D721Med (cell line): ENCODE measurements around the gene WNT16.

Experiments used
- DNase-seq: peaks from one replicate; pipeline ENCODE4 v3.0.0; 2011; ENCODE audit warnings: low spot score; ENCODE audit not compliant: insufficient read length
- FAIRE-seq: peaks from 2 replicates; lab custom pipeline; 2011; peaks lifted over from hg19 to GRCh38; lab: Jason Lieb, UNC
- CTCF ChIP-seq: IDR thresholded peaks from 2 replicates; pipeline ENCODE4 v1.5.1; 2012; ENCODE audit warnings: mild to moderate bottlenecking, control low read depth; ENCODE audit not compliant: insufficient read depth; ENCODE audit errors: missing control alignments

WNT16 gene

GRCh38 chr7:121328508-121329190 is at the start of gene WNT16:
WNT16 (plus strand) TSS chr7:121329000; CDS start chr7:121329293, 293 bp downstream.
- TF ChIP-seq CTCF = no peak
- no peak for FAIRE-seq
- DNase-seq = no peak

GRCh38 chr7:121279060-121279620 is 49.7 kb upstream of the WNT16 start:
- FAIRE-seq (no peak), DNase-seq (no peak)
- TF ChIP-seq CTCF = no peak

GRCh38 chr7:121279822-121280221 is 49.0 kb upstream of the WNT16 start:
- TF ChIP-seq CTCF = no peak
- DNase-seq = no peak
- no peak for FAIRE-seq

GRCh38 chr7:121280656-121281055 is 48.1 kb upstream of the WNT16 start:
- TF ChIP-seq CTCF = no peak
- FAIRE-seq (no peak), DNase-seq (no peak)

- FAIRE-seq (no peak), DNase-seq (no peak)
- TF ChIP-seq CTCF = no peak
Observed at GRCh38 chr7:121282129-121282528, 46.7 kb upstream of the WNT16 start.

- DNase-seq (no peak), FAIRE-seq (no peak)
- TF ChIP-seq CTCF = no peak
Observed at GRCh38 chr7:121285066-121285667, 43.6 kb upstream of the WNT16 start.

GRCh38 chr7:121286186-121286585 is 42.6 kb upstream of the WNT16 start:
- DNase-seq (no peak), FAIRE-seq (no peak)

More at GRCh38 chr7:121286186-121286585, 42.6 kb upstream of the WNT16 start:
- TF ChIP-seq CTCF = no peak
